ENCODE results near the gene TMEM127. TPM values are rescaled to one million over a fixed set of nuclear protein-coding genes. Genes with fewer than 3 reads are reported as not detected.

TMEM127 gene
- total and polyA plus RNA-seq, 2 donors from 2014 or later: 37.4 to 72.3 TPM

GRCh38 chr2:96247896-96248295 lies 17.9 kb downstream of the TMEM127 start:
- Histone ChIP-seq H3K9ac (ENCODE audit: low read length in 3 of 3) (no peak overlapping the region), H3K9me3 (ENCODE audit: control insufficient read depth in 2 of 3, insufficient read depth in 1 of 3, low read length in 3 of 3) (no peaks in the 10 kb centered on the region), H3K4me3 (ENCODE audit: low read length in 3 of 3) (no peak overlapping the region), H3K4me1 (ENCODE audit: control insufficient read depth in 2 of 3, insufficient read depth in 2 of 3, low read depth in 1 of 3, low read length in 3 of 3) (peaks cover 3 to 19% (median 15%) of the 10 kb centered on the region in 3 donors), H3K27me3 (ENCODE audit: control insufficient read depth, insufficient read depth, low read length) (no peaks in the 10 kb centered on the region), H3K27ac (ENCODE audit: low read depth in 2 of 2, low read length in 2 of 2) (no peak overlapping the region), H3K36me3 (ENCODE audit: control insufficient read depth in 2 of 3, insufficient read depth in 3 of 3, low read length in 3 of 3) (peaks cover 0 to 9% (median 0%) of the 10 kb centered on the region in 3 donors)
- intact Hi-C loops (cut with DNase I): no loop called here
- no peak for TF ChIP-seq CTCF (IDR thresholded peaks at IDR 0.05; ENCODE audit: borderline replicate concordance, extremely low read depth, insufficient read depth)
- DNase-seq (peak in 1 of 5 donors; percentile 8), FAIRE-seq (no peak)

GRCh38 chr2:96247009-96247408 lies 18.8 kb downstream of the TMEM127 start:
- no peak for TF ChIP-seq CTCF (IDR thresholded peaks at IDR 0.05; ENCODE audit: borderline replicate concordance, extremely low read depth, insufficient read depth)
- H3K27me3 ChIP-seq (ENCODE audit: control insufficient read depth, insufficient read depth, low read length): no peaks in the 10 kb centered on the region
- no peak overlapping the region for H3K27ac ChIP-seq (ENCODE audit: low read depth in 2 of 2, low read length in 2 of 2)
- peaks cover 0 to 4% (median 0%) of the 10 kb centered on the region in 3 donors for H3K36me3 ChIP-seq (ENCODE audit: control insufficient read depth in 2 of 3, insufficient read depth in 3 of 3, low read length in 3 of 3)
- no peaks in the 10 kb centered on the region for H3K9me3 ChIP-seq (ENCODE audit: control insufficient read depth in 2 of 3, insufficient read depth in 1 of 3, low read length in 3 of 3)
- FAIRE-seq (no peak), DNase-seq (peak in 1 of 5 donors; percentile 44)
- peaks cover 1 to 11% (median 8%) of the 10 kb centered on the region in 3 donors for H3K4me1 ChIP-seq (ENCODE audit: control insufficient read depth in 2 of 3, insufficient read depth in 2 of 3, low read depth in 1 of 3, low read length in 3 of 3)
- intact Hi-C loops (cut with DNase I): no loop called here
- no peak overlapping the region for H3K9ac ChIP-seq (ENCODE audit: low read length in 3 of 3)
- no peak overlapping the region for H3K4me3 ChIP-seq (ENCODE audit: low read length in 3 of 3)

GRCh38 chr2:96245609-96246390 lies 20.0 kb downstream of the TMEM127 start:
- Histone ChIP-seq H3K4me3 (ENCODE audit: low read length in 3 of 3) (no peak overlapping the region), H3K4me1 (ENCODE audit: control insufficient read depth in 2 of 3, insufficient read depth in 2 of 3, low read depth in 1 of 3, low read length in 3 of 3) (peaks cover 0 to 8% (median 0%) of the 10 kb centered on the region in 3 donors), H3K9ac (ENCODE audit: low read length in 3 of 3) (no peak overlapping the region), H3K27ac (ENCODE audit: low read depth in 2 of 2, low read length in 2 of 2) (no peak overlapping the region), H3K9me3 (ENCODE audit: control insufficient read depth in 2 of 3, insufficient read depth in 1 of 3, low read length in 3 of 3) (no peaks in the 10 kb centered on the region), H3K27me3 (ENCODE audit: control insufficient read depth, insufficient read depth, low read length) (no peaks in the 10 kb centered on the region), H3K36me3 (ENCODE audit: control insufficient read depth in 2 of 3, insufficient read depth in 3 of 3, low read length in 3 of 3) (peaks cover 0 to 3% (median 0%) of the 10 kb centered on the region in 3 donors)
- DNase-seq: peak in 1 of 5 donors; percentile 53
- no peak for TF ChIP-seq CTCF (IDR thresholded peaks at IDR 0.05; ENCODE audit: borderline replicate concordance, extremely low read depth, insufficient read depth)
- intact Hi-C loops (cut with DNase I): no loop called here
- FAIRE-seq: no peak
